Measurements from ENCODE around the gene DOCK3.
"Not testable (repeated sequence)": the region's sequence is repeated elsewhere in the genome, so short reads cannot be mapped to it uniquely, and the experiment has no call there.

DOCK3 gene

DNA sequence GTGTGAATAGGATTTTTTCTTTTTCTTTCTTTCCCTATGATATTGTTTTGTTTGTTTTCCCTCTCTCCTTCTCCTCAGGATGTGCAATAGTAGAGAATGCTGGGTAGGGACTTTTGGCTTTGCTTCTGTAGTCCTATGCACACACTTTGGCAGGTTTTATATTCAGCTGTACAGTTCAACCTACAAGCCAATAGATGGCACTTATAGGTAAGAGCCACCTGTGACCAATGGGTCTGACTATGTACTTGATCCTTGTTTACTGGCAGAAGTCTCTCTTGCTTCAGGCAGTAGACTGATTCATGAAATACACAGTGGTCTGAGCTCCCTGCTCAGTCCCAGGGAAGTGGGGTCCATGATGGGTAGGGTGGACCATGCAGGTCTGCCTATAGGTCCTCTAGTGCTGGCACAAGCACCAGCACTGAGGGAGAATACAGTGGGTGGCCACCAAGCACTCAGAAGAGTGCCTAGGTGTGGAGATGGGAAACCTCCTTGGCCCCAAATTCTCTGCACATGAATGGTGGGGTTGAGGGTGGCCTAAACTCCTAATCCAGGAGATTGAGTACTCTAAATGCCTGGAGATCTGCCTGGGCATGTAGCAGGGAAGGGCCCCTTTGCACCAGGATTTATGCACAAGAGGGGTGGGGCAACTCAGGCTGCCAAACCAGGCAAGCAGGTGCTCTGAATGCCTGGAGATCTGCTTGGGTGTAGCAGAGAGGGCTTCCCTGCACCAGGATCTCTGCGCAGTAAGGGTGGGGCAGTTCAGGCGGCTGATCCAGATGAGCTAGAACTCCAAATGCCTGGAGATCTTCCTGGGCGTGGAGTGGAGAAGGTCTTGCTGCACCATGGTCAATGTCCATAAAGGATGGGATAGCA lies 176.1 kb downstream of the DOCK3 start:
- no peak for DNase-seq (ENCODE audit: low read depth, low spot score)
- H3K4me3 ChIP-seq (ENCODE audit: low read length): no peak overlapping the region

DNA sequence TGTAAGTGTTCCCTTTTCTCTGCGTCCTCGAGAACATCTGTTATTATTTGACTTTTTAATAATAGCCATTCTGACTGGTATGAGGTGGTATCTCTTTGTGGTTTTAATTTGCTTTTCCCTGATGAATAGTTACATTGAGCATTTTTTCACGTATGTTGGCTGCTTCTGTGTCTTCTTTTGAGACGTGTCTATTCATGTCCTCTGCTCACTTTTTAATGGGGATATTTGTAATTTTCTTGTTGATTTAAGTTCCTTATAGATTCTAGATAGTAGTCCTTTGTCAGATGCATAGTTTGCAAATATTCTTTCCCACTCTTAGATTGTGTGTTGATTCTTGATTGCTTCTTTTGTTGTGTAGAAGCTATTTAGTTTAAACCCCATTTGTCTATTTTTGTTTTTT lies 179.2 kb downstream of the DOCK3 start:
- no peak overlapping the region for H3K4me3 ChIP-seq (ENCODE audit: low read length)
- no peak for DNase-seq (ENCODE audit: low read depth, low spot score)

DNA sequence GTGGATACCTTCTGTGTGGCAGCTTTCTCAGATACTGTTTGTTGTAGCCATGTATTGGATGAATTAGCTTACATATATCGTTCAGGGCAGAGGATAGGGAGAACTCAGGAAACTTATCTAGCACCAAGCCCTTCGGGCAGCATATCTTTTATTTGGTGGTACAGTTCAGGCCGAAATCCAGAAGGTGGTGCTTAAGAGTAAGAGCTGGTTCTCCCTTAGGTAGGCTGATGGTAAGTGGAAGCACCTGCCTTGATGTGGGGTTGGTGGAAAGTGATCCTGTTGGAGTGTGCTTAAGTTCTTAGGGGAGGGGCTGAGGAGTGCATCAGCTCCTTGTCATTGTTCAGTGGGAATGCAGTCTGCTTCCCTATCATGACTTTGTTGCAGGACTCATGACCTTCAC lies 187.5 kb downstream of the DOCK3 start:
- DNase-seq (ENCODE audit: low read depth, low spot score): peak; percentile 9
- no peak overlapping the region for H3K4me3 ChIP-seq (ENCODE audit: low read length)

DNA sequence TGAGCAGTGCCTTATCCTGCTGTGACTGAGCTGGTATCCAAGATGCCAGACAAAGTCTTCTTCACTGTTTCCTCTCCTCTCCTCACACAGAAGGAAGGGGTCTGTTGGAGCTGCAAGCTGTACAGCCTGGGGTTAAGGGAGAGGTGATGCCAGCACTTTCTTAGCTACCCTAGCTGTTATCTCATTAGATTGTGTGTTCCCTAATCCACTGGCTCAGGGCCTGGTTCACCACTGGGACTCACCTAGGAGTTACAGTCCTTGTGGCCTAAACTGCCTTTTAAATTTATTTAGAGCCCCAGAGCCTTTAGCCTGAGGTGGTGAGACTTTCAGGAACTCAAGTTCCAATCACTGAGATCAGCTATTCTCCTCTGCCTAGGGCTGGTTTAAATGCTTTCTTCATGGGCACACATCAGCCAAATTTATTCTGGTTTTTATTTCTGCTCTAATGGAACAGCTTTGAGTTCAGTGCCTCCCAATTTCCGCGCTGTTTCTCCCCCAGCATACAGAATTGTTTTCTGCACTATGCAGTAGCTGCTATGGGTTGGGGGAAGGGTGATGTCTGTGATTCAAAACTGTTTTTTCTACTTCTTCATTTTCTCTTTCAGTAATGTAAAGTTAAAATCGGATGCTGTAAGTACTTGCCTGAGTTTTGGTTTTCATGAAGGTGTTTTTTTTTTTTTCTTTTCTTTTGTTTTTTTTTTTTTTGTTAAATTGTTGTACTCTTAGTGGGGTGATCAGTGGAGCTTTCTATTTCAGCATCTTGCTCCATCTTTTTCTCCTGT lies 198.8 kb downstream of the DOCK3 start:
- no peak for DNase-seq (ENCODE audit: low read depth, low spot score)
- no peak overlapping the region for H3K4me3 ChIP-seq (ENCODE audit: low read length)

DNA sequence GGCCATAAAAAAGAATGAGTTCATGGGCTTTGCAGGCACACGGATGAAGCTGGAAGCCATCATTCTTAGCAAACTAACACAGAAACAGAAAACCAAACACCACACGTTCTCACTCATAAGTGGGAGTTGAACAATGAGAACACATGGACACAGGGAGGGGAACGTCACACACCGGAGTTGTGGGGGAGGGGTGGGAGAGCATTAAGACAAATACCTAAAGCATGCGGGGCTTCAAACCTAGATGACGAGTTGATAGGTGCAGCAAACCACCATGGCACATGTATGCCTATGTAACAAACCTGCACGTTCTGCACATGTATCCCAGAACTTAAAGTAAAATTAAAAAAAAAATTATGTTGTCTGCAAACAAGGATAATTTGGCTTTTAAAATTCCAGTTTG lies 200.1 kb downstream of the DOCK3 start:
- not testable (repeated sequence) for H3K4me3 ChIP-seq (ENCODE audit: low read length); DNase-seq (ENCODE audit: low read depth, low spot score)

DNA sequence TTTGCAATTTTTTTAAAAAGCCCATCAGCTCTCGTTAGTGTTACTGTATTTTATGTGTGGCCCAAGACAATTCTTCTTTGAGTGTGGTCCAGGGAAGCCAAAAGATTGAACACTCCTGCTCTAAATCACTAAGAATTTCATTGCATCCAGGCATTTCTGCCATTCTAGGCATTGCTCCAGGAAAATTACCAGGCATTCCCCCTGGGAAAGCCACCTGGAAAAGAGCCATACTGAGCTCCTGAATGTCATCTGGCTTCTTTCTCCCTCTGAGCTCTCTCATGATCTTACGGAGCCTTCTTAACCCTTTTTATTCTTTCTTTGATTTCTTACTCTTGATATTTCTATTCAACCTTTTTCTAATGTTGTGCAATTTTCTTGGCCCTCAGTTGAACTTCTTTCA lies 202.2 kb downstream of the DOCK3 start:
- no peak for DNase-seq (ENCODE audit: low read depth, low spot score)
- no peak overlapping the region for H3K4me3 ChIP-seq (ENCODE audit: low read length)

DNA sequence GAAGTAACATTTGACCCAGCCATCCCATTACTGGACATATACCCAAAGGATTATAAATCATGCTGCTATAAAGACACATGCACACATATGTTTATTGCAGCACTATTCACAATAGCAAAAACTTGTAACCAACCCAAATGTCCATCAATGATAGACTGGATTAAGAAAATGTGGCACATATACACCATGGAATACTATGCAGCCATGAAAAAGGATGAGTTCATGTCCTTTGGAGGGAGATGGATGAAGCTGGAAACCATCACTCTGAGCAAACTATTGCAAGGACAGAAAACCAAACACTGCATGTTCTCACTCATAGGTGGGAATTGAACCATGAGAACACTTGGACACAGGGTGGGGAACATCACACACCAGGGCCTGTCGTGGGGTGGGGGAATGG lies 208.0 kb downstream of the DOCK3 start:
- DNase-seq (ENCODE audit: low read depth, low spot score); H3K4me3 ChIP-seq (ENCODE audit: low read length): not testable (repeated sequence)

DNA sequence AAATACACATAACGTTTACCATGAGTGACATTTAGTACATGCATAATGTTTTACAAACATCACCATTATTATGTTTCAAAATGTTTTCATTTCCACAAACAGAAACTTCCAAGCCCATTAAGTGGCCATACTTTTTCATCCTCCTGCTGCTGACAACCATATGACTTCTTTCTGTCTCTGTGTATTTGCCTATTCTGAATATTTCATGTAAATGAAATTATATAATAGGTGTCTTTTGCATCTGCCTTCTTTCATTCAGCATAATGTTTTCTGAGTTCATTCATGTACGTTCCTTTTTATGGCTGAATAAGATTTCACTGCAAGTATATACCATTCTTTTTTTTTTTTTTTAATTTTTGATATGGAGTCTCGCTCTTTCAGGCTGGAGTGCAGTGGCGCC lies 209.0 kb downstream of the DOCK3 start:
- no peak overlapping the region for H3K4me3 ChIP-seq (ENCODE audit: low read length)
- DNase-seq (ENCODE audit: low read depth, low spot score): no peak

DNA sequence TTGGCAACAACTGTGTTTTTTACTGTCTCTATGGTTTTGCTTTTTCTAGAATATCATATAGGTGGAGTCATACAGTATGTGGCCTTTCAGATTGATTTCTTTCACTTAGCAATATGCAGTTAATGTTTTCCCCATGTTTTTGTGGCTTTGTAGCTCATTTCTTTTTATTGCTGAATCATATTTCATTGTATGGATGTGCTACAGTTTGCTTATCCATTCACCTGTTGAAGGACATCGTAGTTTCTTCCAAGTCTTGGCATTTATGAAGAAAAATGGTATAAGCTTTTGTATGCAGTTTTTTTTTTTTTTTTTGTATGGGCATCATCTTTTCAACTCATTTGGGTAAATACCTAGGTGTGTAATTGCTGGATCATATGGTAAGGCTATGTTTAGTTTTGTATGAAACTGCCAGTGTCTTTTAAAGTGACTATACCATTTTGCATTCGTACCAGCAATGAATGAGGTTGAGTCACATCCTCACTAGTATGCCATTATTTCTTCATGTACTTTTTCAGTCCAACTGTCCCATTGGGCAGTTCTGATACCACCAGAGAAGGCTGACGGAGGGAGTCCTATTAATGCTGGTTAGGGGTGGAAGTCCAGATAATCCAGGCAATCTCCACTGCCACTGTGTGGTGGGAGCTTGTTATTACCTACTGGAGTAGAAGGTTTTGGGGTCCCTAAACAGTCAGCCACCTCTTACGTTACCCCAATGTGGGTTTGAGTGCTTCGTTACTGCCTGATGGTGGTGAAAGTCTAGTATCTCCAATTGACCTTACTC lies 210.5 kb downstream of the DOCK3 start:
- no peak overlapping the region for H3K4me3 ChIP-seq (ENCODE audit: low read length)
- DNase-seq (ENCODE audit: low read depth, low spot score): no peak

DNA sequence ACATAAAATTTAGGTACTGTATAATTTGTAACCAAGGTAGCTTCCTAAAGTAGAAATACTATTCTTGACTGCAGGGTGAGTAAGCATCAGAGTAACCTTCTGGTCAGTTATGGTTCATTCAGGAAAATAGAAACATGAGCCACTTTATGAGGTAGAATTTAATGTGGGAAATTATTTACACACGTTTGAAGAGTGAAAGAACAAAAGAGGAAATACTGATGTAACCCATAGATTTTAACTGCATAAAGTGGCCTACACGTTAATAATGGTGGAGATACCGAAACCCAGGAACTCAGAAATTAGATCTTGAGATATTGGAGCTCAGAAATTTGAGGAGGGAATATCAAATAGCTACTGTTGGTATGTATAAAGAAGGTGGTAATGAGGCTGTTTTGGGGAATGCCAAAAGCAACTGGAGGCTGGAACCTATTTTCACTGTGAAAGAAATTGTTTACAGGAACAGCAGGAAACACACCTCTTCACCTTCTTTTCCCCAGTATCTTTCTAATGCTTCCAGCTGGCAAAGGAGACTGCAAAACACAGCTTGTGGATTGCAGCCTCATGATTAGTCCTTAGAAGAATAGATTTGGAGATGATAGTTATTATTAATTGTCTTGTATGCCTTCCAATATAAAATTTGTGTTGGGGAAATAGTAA lies 216.1 kb downstream of the DOCK3 start:
- no peak overlapping the region for H3K4me3 ChIP-seq (ENCODE audit: low read length)
- no peak for DNase-seq (ENCODE audit: low read depth, low spot score)

DNA sequence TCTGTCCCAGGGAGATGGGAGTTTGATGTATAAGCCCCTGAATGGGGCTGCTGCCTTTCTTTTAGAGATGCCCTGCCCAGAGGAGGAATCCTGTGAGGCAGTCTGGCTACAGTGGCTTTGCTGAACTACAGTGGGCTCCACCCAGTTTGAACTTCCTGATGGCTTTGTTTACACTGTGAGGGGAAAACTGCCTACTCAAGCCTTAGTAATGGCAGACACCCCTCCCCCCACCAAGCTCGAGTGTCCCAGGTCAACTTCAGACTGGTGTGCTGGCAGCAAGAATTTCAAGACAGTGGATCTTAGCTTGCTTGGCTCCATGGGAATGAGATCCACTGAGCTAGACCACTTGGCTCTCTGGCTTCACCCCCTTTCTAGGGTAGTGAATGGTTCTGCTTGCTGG lies 226.4 kb downstream of the DOCK3 start:
- not testable (repeated sequence) for DNase-seq (ENCODE audit: low read depth, low spot score); H3K4me3 ChIP-seq (ENCODE audit: low read length)

DNA sequence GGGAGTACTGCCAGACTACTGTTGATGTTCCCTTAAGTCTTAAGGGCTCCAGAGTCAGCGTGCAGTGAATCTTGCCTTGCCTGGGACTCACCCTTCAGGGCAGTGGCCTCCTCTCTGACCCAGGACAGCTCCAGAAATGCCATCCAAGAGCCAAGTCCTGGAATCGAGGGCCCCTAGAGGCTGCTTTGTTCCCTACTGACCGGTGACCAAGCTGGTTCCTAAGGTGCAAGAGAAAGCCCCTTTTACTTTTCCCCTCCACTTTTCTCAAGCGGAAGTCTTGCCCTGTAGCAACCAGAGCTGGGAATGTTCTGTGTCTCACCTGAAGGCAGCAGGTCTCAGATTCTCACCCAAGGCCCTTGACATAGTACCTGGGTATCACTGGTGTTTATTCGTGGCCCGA lies 238.0 kb downstream of the DOCK3 start:
- no peak overlapping the region for H3K4me3 ChIP-seq (ENCODE audit: low read length)
- DNase-seq (ENCODE audit: low read depth, low spot score): no peak

DNA sequence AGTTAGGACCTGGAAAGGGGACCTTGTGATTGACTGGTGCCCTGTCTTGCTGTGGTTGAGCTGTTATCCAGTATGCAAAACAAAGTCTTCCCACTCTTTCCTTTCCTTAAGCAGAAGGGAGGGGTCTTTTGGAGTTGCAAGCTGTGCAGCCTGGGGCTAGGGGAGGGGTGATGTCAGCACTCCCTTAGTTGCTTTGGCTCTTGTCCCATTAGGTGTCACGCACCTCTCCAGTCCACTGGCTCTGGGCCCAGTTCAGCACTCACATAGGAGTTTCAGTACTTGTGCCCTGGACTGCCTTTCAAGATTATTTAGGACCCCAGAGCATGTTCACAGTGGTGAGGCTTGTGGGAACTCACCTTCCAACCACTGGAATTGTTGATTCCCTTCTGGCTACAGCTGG lies 238.5 kb downstream of the DOCK3 start:
- no peak overlapping the region for H3K4me3 ChIP-seq (ENCODE audit: low read length)
- DNase-seq (ENCODE audit: low read depth, low spot score): no peak

DNA sequence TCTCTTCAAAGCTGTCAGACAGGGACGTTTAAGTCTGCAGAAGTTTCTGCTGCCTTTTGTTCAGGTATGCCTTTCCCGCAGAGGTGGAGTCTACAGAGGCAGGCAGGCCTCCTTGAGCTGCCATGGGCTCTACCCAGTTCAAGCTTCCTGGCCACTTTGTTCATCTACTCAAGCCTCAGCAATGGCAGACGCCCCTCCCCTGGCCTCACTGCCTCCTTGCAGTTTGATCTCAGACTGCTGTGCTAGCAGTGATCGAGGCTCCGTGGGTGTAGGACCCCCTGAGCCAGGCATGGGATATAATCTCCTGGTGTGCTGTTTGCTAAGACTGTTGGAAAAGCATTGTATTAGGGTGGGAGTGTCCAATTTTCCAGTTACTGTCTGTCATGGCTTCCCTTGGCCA lies 247.3 kb downstream of the DOCK3 start:
- H3K4me3 ChIP-seq (ENCODE audit: low read length); DNase-seq (ENCODE audit: low read depth, low spot score): not testable (repeated sequence)

DNA sequence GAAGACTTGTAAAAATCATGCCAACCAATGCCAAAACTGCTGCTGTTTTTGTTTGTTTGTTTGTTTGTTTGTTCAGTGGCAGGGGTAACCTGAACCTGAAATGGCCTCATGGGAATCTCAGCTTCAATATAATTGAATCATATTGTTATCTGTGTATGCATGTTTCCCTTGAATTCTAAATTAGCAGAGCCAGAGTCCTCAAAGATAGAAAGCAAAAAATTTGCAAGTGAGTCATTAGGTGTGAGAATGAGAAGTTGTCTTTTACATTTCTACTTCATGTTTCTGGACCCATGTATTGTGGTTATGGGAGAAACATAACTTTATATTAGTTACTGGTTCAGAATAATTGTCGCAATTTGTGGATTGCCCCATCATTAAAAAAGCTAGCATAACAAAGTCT lies 249.2 kb downstream of the DOCK3 start:
- no peak for DNase-seq (ENCODE audit: low read depth, low spot score)
- H3K4me3 ChIP-seq (ENCODE audit: low read length): no peak overlapping the region

DNA sequence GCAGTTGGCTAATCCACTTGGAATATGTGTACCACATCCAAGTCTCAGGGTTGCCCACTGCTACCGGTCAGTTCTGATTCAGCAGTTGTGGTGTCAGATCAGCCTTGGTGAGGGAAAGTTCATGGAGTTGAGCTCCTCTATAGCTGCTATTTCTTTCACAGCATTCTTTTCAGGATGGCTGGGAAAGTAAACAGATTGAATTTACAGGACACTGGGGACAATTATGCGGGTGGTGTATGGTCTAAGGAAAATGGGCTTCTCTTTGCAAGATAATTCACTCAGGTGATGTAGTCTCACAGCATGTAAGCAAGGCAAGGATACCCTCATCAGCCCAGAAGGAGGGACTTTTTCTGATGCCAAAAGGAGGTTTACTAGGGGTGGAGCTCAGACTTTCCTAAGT lies 249.9 kb downstream of the DOCK3 start:
- H3K4me3 ChIP-seq (ENCODE audit: low read length): no peak overlapping the region
- DNase-seq (ENCODE audit: low read depth, low spot score): no peak

DNA sequence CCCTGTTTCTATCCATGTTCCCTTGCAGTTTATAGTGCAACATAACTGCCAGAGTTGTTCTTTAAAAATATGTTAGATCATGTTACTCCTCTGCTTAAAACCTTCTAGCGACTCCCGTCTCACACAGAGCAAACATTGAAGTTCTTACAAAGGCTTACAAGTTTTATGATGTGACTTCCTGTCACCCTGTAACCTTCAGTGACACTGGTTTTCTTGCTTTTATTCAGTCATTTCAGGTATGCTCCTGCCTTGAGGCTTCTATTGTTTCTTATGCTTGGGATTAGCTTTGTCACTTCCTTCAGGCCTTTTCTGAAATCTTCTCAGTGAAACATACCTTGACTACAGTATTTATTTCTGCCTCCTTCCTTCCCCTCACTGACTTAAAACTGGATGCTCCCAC lies 252.1 kb downstream of the DOCK3 start:
- no peak overlapping the region for H3K4me3 ChIP-seq (ENCODE audit: low read length)

DNA sequence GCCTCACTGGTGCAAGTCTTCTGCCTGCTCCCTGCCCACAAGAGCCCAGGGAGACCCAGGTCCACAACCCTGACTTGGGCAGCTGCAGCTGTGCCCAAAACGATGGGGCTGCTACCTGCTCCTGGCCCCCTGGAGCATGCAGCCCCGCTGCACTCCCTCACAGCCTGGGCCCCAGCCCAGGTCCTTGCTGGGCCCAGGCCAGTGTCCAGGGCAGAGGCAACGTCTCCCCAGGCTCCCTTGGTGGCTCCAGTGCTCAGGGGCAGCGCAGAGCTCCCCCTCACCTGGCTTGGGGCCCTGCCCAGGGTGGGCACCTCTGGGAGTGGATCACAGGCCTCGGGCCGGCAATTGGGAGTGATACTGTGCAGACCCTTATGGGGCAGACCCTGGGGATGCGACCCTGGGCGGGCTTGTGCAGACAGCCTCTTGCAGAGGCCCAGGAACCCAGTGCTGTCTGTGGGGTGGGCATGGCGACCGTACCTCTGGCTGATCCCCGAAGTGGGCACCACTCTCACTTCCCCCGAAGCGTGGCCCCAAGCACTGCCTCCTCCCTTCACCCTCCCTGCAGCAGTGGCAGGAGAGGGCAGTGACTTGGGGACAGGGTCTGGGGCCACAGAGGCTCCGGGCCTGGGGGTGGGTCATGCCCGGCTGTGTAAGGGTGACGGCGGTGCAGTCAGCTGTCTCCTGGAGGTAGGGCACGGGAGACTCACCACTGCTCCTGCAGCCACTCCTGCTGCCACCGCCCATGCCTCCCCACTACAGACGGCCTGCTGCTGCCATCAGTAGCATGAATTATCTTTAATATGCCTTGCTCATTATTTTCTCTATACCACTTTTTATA lies 255.9 kb downstream of the DOCK3 start:
- DNase-seq (ENCODE audit: low read depth, low spot score): no peak

More for the DNA sequence above, 252.1 kb downstream of the DOCK3 start:
- peak; percentile 19 for DNase-seq (ENCODE audit: low read depth, low spot score)

More for the DNA sequence above, 255.9 kb downstream of the DOCK3 start:
- no peak overlapping the region for H3K4me3 ChIP-seq (ENCODE audit: low read length)
